SW480 (cell line): ENCODE data around the gene CYP2C9.
"Not testable (repeated sequence)": the region's sequence is repeated elsewhere in the genome, so short reads cannot be mapped to it uniquely, and the experiment has no call there.

Experiments
- DNase-seq: peaks from one replicate; pipeline ENCODE4 v3.0.0-alpha.2; 2016; ENCODE audit warnings: low spot score

CYP2C9 gene

DNA sequence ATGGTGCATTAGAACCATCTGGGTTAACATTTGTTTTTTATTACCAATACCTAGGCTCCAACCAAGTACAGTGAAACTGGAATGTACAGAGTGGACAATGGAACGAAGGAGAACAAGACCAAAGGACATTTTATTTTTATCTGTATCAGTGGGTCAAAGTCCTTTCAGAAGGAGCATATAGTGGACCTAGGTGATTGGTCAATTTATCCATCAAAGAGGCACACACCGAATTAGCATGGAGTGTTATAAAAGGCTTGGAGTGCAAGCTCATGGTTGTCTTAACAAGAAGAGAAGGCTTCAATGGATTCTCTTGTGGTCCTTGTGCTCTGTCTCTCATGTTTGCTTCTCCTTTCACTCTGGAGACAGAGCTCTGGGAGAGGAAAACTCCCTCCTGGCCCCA lies at the start of gene CYP2C9:
TSS of gene CYP2C9 (plus strand) at position 276 of the 400 bp plus-strand sequence. CDS start at position 301, 25 bp downstream.
- DNase-seq, result no peak

DNA sequence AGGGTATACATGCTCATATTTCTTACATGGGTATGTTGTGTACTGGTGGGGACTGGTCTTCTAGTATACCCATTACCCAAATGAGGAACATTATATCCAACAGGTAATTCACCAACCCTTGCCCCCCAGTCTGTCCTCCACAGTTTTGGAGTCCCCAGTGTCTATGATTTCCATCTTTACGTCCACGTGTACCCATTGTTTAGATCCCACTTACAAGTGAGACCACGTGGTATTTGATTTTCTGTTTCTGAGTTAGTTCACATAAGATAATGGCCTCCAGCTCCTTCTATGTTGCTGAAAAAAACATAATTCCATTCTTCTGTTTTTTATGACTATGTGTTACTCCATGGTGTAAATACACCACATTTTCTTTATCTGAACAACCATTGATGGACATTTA lies 49.3 kb upstream of the CYP2C9 start:
- no peak for DNase-seq

DNA sequence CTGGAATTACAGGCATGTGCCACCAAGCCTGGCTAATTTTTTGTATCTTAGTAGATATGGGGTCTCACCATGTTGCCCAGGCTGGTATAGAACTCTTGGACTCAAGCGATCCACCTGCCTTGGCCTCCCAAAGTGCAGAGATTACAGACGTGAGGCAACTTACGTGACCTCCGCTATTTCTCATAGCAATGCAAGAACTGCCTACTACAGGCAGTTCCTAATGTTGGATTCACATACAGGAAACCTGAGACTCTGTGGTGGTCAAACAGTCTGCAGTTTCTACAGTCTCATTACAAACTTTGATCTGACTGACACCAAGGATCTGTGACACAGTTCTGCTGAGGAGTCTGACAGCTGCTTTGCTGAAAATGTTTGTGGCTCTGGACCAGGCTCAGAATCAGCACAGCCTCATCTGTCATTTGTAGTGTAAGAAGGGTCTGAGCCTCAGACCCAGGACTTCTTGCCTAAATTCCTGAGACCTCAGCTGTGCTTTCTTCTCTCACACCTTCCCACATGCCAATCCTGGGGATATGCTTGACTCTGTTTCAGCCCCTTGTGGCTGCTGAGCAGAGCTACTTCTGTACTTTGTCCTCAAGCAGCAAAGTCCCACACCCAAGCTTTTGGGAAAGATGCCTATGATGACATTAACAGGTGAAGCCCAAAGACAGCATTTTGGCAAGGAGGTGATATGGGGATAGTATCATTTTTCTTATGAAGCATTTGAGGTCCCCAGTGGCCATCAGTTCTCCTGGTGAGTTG lies 48.0 kb upstream of the CYP2C9 start:
- no peak for DNase-seq

DNA sequence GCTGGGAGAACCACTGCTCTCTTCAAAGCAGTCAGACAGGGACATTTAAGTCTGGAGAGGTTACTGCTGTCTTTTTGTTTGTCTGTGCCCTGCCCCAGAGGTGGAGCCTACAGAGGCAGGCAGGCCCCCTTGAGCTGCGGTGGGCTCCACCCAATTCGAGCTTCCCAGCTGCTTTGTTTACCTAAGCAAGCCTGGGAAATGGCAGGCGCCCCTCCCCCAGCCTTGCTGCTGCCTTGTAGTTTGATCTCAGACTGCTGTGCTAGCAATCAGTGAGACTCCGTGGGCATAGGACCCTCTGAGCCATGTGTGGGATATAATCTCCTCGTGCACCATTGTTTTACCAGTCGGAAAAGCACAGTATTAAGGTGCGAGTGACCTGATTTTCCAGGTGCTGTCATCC lies 40.0 kb upstream of the CYP2C9 start:
- DNase-seq, result not testable (repeated sequence)

DNA sequence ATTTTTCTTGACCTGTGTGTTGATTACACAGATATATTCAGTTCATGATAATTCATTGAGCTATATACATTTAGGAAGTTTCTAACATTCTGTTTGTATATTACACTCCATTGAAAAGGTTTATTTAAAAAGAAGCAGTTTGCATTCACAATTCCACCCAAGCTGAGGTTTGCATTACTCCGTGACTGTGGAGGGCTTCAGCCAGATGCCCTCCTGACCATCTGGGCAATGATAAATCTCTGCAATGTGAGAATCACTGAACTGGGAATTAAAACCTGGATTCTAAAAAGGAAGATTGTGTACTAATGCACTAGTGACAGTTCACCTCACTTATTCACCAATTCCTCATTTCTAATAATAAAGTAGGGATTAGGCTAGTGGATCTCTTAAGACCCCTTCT lies 36.4 kb upstream of the CYP2C9 start:
- DNase-seq, result no peak

DNA sequence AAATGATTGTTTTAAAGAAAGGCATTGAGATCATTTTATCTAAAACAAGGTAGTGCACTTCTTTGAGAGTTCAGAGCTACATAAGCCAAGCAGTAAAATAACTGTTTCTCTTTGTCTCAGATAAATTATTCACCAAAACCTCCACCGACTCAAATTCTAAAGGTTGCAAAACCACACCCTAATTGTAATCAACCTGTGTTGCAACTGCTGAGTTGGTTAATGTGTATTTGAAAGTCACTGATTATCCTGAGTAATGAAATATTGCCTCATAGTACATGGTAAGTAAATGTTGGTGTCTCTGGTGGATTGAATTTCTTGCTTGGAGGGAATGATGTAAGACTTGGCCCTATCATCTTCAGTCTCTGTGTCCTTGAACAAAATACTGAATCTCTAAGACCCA lies 35.9 kb upstream of the CYP2C9 start:
- DNase-seq, result peak; percentile 12

DNA sequence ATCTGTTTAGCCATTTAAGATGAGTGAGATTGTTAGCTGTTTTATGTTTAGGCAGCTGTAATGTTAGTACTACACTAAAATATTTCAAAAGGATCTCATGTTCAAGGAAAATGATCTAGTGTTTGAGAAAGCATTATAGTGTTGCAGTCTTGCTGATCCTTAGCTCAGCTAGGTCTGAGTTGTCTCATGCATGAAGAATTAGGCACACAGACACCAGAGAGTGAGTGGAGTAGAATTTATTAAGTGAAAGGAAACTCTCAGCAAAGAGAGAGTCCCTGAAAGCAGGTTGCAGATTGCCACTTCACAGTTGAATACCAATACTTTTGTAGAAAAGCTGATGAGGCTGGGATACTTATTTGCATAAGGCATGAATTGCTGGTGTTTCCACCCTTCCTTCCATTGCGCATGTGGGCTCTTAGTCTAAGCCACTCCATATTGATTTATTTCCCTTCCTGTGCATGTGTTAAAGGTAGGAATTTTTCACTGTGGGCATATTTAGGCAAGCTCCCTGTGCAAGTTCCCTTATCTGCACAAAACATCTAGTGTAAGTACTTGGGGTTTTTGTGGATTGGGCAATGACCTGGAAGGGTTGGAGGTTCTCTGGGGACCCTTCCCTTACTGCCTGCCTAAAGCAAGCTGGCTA lies 33.8 kb upstream of the CYP2C9 start:
- DNase-seq, result not testable (repeated sequence)

DNA sequence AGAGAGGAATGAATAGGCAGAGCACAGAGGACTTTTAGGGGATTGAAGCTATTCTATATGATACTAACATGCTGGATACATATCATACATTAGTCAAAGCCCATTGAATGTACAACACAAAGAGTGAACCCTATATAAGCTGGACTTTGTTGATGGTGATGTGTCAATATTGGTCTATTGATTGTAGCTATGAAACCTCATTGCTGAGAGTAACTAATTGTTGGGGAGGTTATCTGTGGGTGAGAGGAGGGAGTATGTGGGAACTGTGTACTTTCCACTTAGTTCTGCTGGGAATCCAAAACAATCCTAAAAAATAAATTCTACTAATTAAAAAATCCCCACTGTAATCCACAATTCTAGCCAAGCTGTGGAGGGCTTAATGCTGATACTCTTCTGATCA lies 22.0 kb upstream of the CYP2C9 start:
- DNase-seq, result no peak

DNA sequence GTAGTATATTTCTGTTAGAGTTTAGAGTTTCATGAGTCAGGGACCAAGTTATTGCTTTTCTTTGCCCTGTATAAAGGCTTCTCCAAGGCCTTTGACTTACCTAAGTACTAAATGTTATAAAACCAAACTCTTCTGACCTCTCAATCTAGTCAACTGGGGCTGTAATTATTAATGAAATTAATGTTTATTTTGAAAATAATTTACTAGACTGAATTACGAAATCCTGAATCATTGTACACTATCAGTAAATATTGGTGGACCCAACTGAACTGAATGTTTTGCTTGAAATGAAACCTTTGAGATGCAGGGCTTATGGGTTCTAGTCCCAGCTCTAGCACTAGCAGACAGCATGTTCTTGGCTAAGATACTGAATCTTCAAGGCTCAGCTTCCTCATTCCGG lies 1.7 kb upstream of the CYP2C9 start:
- no peak for DNase-seq

DNA sequence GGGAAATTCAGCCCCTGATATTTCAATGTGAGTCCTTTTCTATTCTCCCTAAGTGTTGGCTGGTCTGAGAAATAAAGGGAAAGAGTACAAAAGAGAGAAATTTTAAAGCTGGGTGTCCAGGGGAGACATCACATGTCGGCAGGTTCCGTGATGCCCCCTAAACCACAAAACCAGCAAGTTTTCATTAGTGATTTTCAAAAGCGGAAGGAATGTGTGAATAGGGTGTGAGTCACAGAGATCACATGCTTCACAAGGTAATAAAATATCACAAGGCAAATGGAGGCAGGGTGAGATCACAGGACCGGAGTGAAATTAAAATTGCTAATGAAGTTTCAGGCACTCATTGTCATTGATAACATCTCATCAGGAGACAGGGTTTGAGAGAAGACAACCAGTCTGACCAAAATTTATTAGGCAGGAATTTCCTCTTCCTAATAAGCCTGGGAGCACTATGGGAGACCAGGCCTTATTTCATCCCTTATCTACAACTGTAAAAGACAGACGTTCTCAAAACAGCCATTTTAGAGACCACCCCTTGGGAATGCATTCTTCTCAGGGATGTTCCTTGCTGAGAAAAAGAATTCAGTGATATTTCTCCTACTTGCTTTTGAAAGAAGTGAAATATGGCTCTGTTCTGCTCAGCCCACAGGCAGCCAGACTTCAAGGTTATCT lies 5.1 kb downstream of the CYP2C9 start:
- not testable (repeated sequence) for DNase-seq

DNA sequence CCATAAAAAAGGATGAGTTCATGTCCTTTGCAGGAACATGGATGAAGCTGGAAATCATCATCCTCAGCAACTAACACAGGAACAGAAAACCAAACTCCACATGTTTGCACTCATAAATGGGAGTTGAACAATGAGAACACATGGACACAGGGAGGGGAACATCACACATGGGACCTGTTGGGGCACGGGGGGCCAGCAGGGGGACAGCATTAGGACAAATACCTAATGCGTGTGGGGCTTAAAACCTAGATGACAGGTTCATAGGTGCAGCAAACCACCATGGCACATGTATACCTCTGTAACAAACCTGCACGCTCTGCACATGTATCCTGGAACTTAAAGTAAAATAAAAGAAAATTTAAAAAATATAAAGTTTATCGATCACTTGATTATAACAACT lies 7.7 kb downstream of the CYP2C9 start:
- DNase-seq, result not testable (repeated sequence)

DNA sequence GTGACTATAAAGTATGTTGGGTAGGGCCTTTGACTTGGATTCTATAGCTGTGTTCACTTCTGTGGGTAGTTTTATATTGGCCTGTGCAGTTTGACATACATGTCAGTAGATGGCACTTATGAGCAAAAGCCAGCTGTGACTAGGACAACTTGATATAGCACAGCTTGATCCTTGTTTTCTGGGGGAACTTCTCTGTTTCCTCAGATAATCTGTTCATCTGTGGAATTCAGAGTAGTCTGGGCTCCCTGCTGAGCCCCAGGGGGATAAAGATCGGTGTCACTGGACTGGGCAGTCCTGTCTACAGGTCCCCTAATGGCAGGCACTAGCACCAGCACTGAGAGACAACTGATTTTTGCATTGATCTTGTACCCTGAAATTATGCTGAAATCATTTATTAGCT lies 25.4 kb downstream of the CYP2C9 start:
- DNase-seq, result peak; percentile 50

DNA sequence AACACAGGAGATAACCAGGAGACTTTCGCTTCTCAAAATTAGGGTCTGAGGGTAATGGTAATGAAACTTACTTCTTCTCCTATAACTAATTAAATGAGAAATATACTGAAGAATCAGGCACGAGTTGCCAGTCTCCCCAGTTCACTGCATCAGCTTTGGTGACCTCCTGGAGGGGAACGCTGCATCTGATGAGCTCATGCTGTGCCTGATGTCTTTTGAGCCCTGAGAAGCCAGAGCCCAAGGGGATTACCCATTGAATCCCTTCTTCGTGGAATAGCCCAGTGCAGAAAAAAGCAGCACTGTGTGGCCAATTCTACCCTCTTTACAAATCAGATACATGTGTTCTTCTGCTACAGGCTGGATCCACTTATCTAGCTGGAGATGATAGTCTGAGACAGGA lies 45.1 kb downstream of the CYP2C9 start:
- DNase-seq, result no peak

DNA sequence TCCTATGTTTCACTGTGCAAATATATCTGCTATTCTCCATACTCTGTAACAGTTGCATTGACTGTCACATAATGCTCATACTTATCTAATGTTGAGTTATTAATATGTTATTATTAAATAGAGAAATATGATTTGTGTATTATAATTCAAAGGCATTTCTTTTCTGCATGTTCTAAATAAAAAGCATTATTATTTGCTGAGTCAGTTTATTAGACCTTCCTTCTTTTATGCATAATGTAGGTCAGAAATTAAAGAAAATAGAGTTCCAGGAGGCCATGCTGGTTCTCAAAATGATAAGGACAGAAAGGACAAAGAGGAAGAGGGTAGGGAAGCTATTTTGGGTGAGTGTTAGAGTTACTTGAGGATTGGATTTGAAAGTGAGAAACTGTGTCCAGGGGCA lies 50.7 kb downstream of the CYP2C9 start:
- no peak for DNase-seq

DNA sequence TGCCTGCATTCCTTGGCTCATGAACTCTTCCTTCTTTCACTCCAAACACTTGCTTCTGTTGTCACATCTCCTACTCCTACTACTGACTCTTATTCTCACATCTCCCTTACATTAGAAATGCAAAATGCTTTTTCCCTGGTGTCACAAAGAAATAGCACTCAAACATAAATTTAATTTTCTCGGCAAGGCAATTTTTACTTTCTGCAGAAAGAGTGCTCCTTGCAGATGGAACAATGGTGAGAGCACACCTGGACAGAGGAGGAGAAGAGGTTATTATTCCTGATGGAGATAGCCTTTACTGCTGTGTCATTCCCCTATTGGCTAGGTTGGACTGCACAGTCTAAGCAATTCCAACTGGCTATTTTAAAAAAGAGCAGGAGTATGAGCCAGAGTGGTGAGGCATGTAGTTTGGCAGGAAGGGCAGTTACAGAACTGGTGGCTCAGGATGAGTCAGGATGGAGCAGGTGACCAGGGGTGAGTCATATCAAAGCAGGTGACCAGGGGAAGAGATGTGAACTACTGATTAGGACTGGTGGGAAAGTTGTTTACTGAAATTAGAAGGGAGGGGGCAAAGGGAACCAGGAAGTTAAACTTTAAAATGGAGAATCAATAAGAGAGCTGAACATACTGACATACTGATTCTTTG lies 52.9 kb downstream of the CYP2C9 start:
- peak; percentile 54 for DNase-seq

DNA sequence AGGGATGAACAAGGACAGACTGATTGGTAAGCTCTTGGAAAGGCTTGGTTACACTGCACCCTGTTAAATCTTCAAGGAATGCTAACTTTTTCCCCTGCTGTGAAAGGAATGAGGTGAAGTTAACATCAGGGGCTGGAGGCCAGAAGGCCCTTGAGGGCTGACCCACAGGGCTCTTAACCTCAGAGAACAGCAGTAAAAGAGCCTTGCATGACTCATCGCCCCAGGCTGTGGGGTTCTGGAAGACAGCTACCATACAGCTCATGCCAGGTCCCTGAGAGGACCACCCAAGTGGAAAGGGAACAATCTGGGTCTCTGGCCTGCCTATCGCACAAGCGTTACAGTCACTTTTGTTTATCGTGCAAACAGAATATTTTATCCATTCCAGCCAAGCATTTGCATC lies 54.4 kb downstream of the CYP2C9 start:
- DNase-seq, result no peak

DNA sequence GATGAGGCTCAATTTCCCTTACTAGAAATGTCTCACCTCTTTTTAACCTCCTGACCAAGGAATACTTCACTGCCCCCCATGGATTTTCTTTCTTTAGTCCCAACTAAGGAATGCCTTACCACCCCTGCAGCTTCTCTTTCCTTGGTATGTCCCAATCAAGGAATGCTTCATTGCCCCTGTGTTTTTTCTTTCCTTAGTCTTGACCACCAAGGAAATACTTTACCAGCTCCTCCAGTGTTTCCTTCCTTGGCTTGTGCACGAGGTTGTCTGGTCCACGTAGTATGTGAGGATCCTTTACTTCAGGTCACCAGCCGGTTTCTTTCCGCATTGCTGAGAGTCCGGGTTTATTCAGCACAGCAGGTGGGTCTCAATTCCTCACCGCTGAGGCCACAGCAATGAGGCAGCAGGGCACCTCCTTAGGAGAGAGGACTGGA lies 59.3 kb downstream of the CYP2C9 start:
- no peak for DNase-seq

DNA sequence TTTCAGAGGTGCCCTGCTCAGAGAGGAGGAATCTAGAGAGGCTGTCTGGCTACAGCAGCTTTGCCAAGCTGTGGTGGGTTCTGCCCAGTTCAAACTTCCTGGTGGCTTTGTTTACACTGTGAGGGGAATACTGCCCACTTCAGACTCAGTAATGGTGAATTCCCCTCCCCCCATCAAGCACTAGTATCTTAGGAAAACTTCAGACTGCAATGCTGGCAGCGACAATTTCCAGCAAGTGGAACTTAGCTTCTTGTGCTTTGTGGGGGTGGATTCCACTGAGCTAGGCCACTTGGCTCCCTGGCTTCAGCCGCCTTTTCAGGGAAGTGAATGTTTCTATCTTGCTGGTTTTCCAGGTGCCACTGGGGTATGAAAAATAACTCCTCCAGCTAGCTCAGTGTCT lies 88.0 kb downstream of the CYP2C9 start:
- no peak for DNase-seq

DNA sequence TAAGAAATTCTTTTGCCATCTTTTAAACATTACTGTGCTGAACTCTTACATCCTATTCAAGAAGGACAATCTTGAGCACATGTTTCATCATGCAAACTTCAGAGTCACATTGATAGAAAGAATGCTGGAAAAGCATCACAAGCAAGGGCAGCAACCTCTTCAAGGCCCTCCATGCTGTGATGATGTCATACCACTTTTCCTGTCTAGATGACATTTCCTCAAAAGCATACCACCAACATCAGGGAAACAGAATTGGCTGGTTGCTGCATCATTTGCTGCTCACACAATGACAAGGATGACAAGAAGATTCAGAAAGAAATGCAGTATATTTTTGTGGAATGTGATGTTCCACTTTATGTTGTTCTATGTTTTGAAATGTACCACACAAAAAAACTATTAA lies 93.2 kb downstream of the CYP2C9 start:
- DNase-seq, result no peak

DNA sequence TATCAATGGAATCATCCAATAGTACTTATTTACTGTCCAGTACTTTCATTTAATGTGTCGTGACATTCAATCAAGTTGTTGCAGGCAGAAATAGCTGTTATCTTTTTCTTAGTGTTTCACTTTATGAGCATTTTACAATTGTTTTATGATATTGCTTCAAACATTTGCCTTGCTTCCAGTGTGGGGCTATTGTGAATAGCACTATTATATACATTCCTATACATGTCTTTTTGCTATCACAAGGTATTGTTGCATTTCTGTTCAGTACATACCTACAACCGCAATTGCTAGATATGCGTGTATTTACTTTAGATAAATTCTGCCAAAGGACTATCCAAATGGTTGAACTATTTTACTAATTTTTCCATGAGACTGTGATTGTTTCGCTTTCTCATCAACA lies 95.9 kb downstream of the CYP2C9 start:
- no peak for DNase-seq

DNA sequence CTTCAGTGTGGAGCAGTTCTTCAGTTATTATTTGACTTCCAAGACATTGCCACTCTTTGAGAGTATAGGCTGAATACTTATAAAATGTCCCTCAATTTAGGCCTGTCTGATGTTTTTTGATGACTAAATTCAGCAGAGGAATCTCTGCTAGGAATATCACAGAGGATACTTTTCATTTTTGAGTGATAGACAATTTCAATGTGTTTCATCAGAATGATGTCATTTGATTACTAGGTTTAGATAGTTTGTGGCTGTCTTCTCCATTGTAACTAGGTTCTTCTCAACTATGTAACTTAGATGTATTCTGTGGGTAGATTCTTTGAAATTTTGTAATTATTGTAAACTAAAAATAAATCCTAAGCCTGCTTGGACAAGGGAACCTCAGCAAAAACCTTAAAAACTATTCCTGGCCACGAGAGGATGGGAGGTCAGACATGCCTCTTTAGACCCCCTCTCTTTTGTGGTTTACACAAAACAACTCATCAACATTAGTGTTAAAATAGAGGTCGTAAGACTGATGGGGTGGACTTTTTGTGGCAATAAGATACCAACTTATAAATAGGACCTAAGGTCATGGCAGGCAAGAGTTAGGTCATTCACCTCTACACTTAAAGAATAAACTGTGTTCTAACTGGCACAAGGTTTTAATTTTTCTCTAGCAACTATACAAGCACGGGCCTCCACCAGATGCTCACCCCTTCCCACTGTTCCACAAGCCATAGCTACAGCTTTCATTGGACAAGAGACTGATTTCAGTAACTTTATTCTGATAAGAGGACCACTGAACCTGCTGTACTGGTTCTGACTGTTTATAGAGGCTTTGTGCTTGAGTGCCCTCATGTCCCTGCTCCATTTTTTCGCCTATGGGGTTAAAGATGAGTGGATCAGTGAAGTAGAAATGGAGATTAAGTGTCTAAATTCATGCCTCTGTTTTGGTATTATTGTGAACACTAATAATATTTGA lies 97.2 kb downstream of the CYP2C9 start:
- peak; percentile 26 for DNase-seq

DNA sequence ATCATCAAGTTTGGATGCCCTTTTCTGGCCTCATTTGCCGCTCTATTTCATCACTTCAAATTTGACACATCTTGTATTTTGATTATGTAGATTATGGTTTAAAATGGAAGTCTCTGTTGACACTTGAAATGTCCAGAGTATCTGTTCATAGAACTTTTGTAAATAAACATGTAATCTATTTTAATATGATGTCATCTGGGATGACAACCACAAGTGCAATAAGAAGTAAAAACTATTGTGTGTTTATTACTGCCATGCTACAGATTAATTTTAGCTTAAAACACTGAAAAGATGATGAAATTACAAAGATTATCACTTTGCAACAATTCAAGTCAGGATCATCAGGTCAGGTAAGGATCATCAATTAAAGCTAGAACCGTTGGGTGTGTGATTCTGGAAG lies 100.8 kb downstream of the CYP2C9 start:
- no peak for DNase-seq
